PC-3 (cell line): ENCODE data around the gene MBNL3.

ENCODE experiments used
- EZH2 ChIP-seq: fragments of 300-600 bp; sonication (generic); IDR thresholded peaks from one replicate; pipeline ENCODE4 v1.6.1; 2017; ENCODE audit warnings: antibody characterized with exemption, mild to moderate bottlenecking, low read length; ENCODE audit not compliant: unreplicated experiment
- EZH2phosphoT487 ChIP-seq: fragments of 300-600 bp; sonication (generic); IDR thresholded peaks from 2 replicates; pipeline ENCODE4 v1.6.1; 2018; ENCODE audit warnings: mild to moderate bottlenecking, antibody characterized with exemption, low read length, borderline replicate concordance
- TF ChIP-seq, protein P1 (sequence below): fragments of 300-600 bp; sonication (generic); conservative IDR thresholded peaks from 2 replicates; pipeline ENCODE4 v1.5.1; 2017; ENCODE audit warnings: antibody characterized with exemption, low read depth, mild to moderate bottlenecking, low read length

DNA sequence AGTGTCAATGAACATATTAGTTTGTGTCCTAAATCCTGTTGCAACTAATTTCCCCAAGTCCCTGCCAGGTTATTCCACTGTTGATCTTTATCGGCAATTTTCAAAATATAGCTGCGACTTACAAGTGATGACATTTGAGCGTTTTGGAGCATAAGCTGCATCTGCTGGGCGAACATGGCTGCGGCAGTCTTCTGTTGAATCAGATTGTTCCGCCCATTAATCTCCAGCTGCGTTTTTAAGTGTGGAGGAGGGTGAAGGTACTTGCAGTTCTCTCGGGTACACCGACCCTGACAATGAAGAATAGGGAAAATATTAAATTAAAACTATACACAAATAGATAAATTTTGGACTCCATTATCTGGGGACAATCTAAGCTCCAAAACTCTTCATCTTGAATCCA, 82.7 kb downstream of the MBNL3 start:
- TF ChIP-seq, protein P1, sequence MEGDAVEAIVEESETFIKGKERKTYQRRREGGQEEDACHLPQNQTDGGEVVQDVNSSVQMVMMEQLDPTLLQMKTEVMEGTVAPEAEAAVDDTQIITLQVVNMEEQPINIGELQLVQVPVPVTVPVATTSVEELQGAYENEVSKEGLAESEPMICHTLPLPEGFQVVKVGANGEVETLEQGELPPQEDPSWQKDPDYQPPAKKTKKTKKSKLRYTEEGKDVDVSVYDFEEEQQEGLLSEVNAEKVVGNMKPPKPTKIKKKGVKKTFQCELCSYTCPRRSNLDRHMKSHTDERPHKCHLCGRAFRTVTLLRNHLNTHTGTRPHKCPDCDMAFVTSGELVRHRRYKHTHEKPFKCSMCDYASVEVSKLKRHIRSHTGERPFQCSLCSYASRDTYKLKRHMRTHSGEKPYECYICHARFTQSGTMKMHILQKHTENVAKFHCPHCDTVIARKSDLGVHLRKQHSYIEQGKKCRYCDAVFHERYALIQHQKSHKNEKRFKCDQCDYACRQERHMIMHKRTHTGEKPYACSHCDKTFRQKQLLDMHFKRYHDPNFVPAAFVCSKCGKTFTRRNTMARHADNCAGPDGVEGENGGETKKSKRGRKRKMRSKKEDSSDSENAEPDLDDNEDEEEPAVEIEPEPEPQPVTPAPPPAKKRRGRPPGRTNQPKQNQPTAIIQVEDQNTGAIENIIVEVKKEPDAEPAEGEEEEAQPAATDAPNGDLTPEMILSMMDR = no peak
- TF ChIP-seq EZH2 = no peak
- no peak for TF ChIP-seq EZH2phosphoT487
